Kidney (tissue), 14 donors: ENCODE results near the gene TCERG1. TPM values are rescaled to one million over a fixed set of nuclear protein-coding genes. Genes with fewer than 3 reads are reported as not detected.

Experiments
- DNase-seq, 5 donors: peaks; one replicate each; pipeline ENCODE4 v3.0.0-alpha.2; 2013 to 2020
- FAIRE-seq: peaks from 2 replicates; lab custom pipeline; 2012; peaks lifted over from hg19 to GRCh38; lab: Jason Lieb, UNC
- H3K27ac ChIP-seq, 2 donors: one replicate each; pipeline ENCODE4 v1.7.0; 2013; ENCODE audit warnings: low read depth in 2 of 2, low read length in 2 of 2, inconsistent platforms in 1 of 2
- H3K27me3 ChIP-seq: one replicate; pipeline ENCODE4 v1.7.1; 2013; ENCODE audit warnings: low read length, inconsistent platforms; ENCODE audit not compliant: control insufficient read depth, insufficient read depth
- H3K36me3 ChIP-seq, 3 donors: one replicate each; pipeline versions ENCODE4 v1.7.0 to v1.7.1; 2013; ENCODE audit warnings: low read length in 3 of 3, control low read depth in 1 of 3, inconsistent platforms in 1 of 3; ENCODE audit not compliant: insufficient read depth in 3 of 3, control insufficient read depth in 2 of 3
- H3K4me1 ChIP-seq, 3 donors: one replicate each; pipeline versions ENCODE4 v1.7.0 to v1.7.1; 2013; ENCODE audit warnings: low read length in 3 of 3, inconsistent platforms in 1 of 3, low read depth in 1 of 3; ENCODE audit not compliant: control insufficient read depth in 2 of 3, insufficient read depth in 2 of 3
- H3K4me3 ChIP-seq, 3 donors: one replicate each; pipeline versions ENCODE4 v1.7.0 to v1.8.1; 2013; ENCODE audit warnings: low read length in 3 of 3, control low read depth in 1 of 3, inconsistent platforms in 1 of 3
- H3K9ac ChIP-seq, 3 donors: one replicate each; pipeline versions ENCODE4 v1.7.0 to v1.7.1; 2013; ENCODE audit warnings: low read length in 3 of 3, control low read depth in 1 of 3, inconsistent platforms in 1 of 3
- H3K9me3 ChIP-seq, 3 donors: one replicate each; pipeline versions ENCODE4 v1.7.0 to v1.7.1; 2013; ENCODE audit warnings: low read length in 3 of 3, control low read depth in 1 of 3, inconsistent platforms in 1 of 3; ENCODE audit not compliant: control insufficient read depth in 2 of 3, insufficient read depth in 1 of 3
- CTCF ChIP-seq: IDR thresholded peaks from 3 replicates; pipeline ENCODE4 v1.5.1; 2012; ENCODE audit warnings: mild to moderate bottlenecking, moderate library complexity, borderline replicate concordance; ENCODE audit not compliant: insufficient read depth; ENCODE audit errors: extremely low read depth
- intact Hi-C: fragments of 100-400 bp; cut with DNase I; formaldehyde crosslinking; loops from one replicate; pipeline ENCODE4 v1.11.1; 2022
- polyA plus RNA-seq: library from polyadenylated mRNA; stranded (reverse); fragments of 350-450 nt; fragmentation: Illumina TruSeq; extraction: RNeasy Lipid Tissue Mini Kit (QIAGEN cat#74804); gene quantifications from one replicate; pipeline ENCODE4 v1.2.3, GENCODE V29; 2014; ENCODE audit warnings: low read depth, low replicate concordance; ENCODE audit not compliant: insufficient read depth
- total RNA-seq: library from RNA; stranded (reverse); fragmentation: NEBNext Ultra II Directional; extraction: Animal tissue kit (Norgen Biotek cat#: 25700); gene quantifications from one replicate; pipeline ENCODE4 v1.2.1, GENCODE V29; 2021
- donor health status: control.
- donor health status: control.
- donor health status: control.
- donor health status: control.
- donor health status: control.
- donor health status: DM: yes; HTN: yes; CAD: no.
- donor health status: Normal renal cell carcinoma (clear cell type).

The TCERG1 gene
- total and polyA plus RNA-seq, 2 donors from 2014 or later: 16.7 to 48.6 TPM

- no peaks in the 10 kb centered on the region for H3K4me1 ChIP-seq
Measured at GRCh38 chr5:146519554-146519953, 72.4 kb downstream of the TCERG1 start.

GRCh38 chr5:146520731-146521130 lies 73.6 kb downstream of the TCERG1 start:
- no peak for FAIRE-seq
- Histone ChIP-seq H3K4me1 (no peaks in the 10 kb centered on the region), H3K4me3 (no peak overlapping the region), H3K36me3 (no peaks in the 10 kb centered on the region), H3K27me3 (no peaks in the 10 kb centered on the region), H3K9ac (no peak overlapping the region), H3K27ac (no peak overlapping the region), H3K9me3 (no peaks in the 10 kb centered on the region)
- intact Hi-C loops: no loop called here
- DNase-seq: no peak
- TF ChIP-seq CTCF: no peak

More at GRCh38 chr5:146519554-146519953, 72.4 kb downstream of the TCERG1 start:
- Histone ChIP-seq H3K27me3 (no peaks in the 10 kb centered on the region), H3K36me3 (no peaks in the 10 kb centered on the region), H3K9me3 (no peaks in the 10 kb centered on the region), H3K9ac (no peak overlapping the region), H3K27ac (no peak overlapping the region), H3K4me3 (no peak overlapping the region)
- FAIRE-seq (no peak), DNase-seq (no peak)
- intact Hi-C loops: no loop called here
- no peak for TF ChIP-seq CTCF

GRCh38 chr5:146521403-146522106 lies 74.4 kb downstream of the TCERG1 start:
- intact Hi-C loops: no loop called here
- H3K4me1 ChIP-seq: no peaks in the 10 kb centered on the region
- FAIRE-seq (no peak), DNase-seq (no peak)
- H3K4me3 ChIP-seq: no peak overlapping the region
- no peak overlapping the region for H3K9ac ChIP-seq
- H3K27ac ChIP-seq: no peak overlapping the region
- H3K36me3 ChIP-seq: no peaks in the 10 kb centered on the region
- no peak for TF ChIP-seq CTCF
- no peaks in the 10 kb centered on the region for H3K27me3 ChIP-seq
- H3K9me3 ChIP-seq: no peaks in the 10 kb centered on the region
